VCaP (cell line): ENCODE data around the gene INPP5J.
"Not testable (repeated sequence)": the region's sequence is repeated elsewhere in the genome, so short reads cannot be mapped to it uniquely, and the experiment has no call there.

Source experiments
- H3K27ac ChIP-seq: fragments of 450-650 bp; 2 replicates; pipeline ENCODE4 v1.5.1; 2017
- CTCF ChIP-seq: fragments of 450-650 bp; conservative IDR thresholded peaks from 2 replicates; pipeline ENCODE4 v1.5.1; 2017; ENCODE audit warnings: mild to moderate bottlenecking, moderate library complexity

INPP5J gene

GRCh38 chr22:31160328-31160978, 37.7 kb downstream of the INPP5J start:
- TF ChIP-seq CTCF = no peak
- peak overlapping the region; percentile 75 for H3K27ac ChIP-seq

- H3K27ac ChIP-seq = peak overlapping the region; percentile 75; the same call in 1 of the 2 replicates
- no peak for TF ChIP-seq CTCF
These were observed 38.6 kb downstream of the INPP5J start for GRCh38 chr22:31161386-31161785.

- H3K27ac ChIP-seq = peak overlapping the region; percentile 42
- peak; percentile 47 for TF ChIP-seq CTCF
These were observed 39.4 kb downstream of the INPP5J start for GRCh38 chr22:31162015-31162765.

- TF ChIP-seq CTCF = no peak
- no peak overlapping the region for H3K27ac ChIP-seq
These were observed 48.2 kb downstream of the INPP5J start for GRCh38 chr22:31170971-31171370.

- H3K27ac ChIP-seq = not testable (repeated sequence)
These were observed 49.0 kb downstream of the INPP5J start for GRCh38 chr22:31171734-31172133.

GRCh38 chr22:31173386-31174145, 50.8 kb downstream of the INPP5J start:
- peak overlapping the region; percentile 16; the same call in 1 of the 2 replicates for H3K27ac ChIP-seq
- no peak for TF ChIP-seq CTCF

GRCh38 chr22:31176923-31177322, 54.2 kb downstream of the INPP5J start:
- peak overlapping the region; percentile 98 for H3K27ac ChIP-seq
- no peak for TF ChIP-seq CTCF
